D341Med (cell line): ENCODE data around the gene PAX5.

Experiments used
- DNase-seq: peaks from one replicate; pipeline ENCODE4 v3.0.0; 2012; ENCODE audit warnings: low spot score

PAX5 gene

GRCh38 chr9:36902080-36902716 lies 131.9 kb downstream of the PAX5 start:
- no peak for DNase-seq

DNA sequence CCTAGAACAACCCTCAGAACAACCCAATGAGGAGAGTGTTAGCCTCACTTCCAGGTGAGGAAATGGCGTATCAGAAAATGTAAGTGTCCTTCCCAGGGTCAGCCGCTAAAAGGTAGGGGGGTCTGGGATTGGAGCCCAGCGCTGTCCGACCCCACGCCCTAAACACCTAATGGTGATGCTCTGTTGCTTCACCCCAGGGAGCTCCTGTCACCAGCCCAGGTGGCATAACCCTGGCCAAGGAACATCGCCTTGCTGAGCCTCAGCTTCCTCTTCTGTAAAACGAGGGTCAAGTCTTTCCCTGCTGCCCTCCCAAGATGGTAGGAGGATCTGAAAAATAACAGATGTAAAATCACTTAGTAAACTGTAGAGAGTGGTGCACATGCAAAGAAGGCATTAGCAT lies 132.5 kb downstream of the PAX5 start:
- no peak for DNase-seq

DNA sequence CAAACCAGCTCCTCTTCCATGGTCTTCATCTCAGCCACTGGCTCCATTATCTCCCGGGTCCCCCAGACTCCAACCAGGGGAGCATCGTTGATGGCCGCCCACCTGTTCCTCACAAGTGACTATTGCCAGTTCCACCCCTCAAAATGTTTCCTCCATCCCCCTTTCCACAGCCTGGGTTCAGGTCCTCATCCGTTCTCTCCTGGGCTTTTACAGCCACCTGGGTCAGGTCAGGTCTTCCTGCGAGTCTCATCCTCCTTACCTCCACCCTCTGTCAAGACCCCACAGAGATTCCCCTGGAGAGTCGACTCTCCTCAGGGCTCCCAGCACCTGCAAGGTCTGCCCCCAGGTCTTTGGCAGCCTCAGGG lies 133.2 kb downstream of the PAX5 start:
- no peak for DNase-seq

GRCh38 chr9:36900136-36900855 lies 133.8 kb downstream of the PAX5 start:
- no peak for DNase-seq

GRCh38 chr9:36899406-36899805 lies 134.7 kb downstream of the PAX5 start:
- DNase-seq: no peak

DNA sequence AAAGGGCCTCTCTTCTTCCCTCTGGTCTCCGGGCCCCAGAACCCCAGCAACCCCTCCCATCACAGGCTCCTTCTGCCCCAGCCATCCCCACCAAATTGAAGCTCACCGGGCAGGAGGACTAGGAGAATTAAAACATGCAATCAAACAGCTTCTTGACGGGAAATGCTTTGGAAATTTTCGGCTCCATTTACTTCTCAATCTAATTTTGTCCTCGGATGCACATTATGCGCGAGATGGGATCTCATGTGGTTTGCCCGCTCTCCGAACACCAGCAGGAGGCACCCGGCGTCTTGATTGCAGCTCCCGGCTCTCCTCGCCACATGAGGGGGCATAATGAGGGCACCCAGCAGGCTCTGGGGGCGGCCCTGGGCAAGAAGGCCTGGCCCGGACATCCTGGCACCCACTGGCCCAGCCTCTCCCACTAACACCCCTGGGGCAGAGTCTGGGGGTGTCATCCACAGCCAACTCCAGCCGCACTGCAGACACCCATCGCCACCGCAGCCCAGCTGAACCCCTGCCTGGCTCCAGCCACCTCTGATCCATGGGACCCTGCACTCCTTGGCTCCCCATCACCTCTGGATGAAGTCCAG lies 135.5 kb downstream of the PAX5 start:
- DNase-seq: no peak

- no peak for DNase-seq
Observed at GRCh38 chr9:36897478-36897877, 136.6 kb downstream of the PAX5 start.

DNA sequence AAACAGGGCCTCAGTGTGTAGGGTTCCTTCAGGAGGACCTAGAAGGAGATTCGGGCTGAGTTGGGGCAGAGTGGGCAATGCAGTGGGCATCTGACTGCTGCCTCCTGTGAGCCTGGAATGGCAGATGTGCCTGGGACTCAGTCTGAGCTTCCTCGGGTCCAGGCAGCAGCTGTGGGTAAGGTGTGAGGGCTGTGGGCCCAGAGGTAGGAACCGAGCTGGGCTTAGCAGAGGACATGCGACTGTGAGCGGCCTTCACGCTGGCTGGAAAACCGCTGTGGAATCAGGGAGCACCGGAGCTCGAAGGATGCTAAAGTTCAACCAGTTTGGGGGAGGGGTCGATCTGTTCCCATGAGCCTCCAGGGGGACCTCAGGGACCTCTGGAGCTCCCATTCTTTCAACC lies 137.0 kb downstream of the PAX5 start:
- DNase-seq: no peak

GRCh38 chr9:36896296-36896695 lies 137.8 kb downstream of the PAX5 start:
- no peak for DNase-seq

DNA sequence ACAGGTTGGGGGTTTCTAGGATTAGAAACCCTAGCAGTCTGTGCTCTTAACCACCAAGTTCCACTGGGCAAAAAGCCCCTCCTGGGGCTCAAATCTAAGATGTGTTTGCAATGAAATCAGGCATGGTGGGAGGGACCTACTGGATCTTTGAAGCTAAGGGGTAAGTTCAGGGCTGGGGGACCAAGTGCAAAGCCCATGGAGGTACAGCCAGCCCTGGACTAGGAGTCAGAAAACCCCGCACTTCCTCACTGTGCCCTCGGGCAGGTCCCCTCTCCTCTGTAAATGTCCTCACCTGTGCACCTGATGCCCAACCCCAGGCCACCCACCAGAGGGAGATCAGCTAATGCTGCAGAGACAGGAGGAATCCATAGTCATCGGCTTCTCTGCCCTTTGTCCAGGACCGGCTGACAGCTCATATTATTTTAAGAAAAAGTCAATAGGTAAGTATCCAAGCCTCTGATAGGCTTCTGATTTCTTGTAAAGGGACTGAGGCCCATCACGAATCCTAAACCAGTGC lies 138.3 kb downstream of the PAX5 start:
- DNase-seq: no peak

DNA sequence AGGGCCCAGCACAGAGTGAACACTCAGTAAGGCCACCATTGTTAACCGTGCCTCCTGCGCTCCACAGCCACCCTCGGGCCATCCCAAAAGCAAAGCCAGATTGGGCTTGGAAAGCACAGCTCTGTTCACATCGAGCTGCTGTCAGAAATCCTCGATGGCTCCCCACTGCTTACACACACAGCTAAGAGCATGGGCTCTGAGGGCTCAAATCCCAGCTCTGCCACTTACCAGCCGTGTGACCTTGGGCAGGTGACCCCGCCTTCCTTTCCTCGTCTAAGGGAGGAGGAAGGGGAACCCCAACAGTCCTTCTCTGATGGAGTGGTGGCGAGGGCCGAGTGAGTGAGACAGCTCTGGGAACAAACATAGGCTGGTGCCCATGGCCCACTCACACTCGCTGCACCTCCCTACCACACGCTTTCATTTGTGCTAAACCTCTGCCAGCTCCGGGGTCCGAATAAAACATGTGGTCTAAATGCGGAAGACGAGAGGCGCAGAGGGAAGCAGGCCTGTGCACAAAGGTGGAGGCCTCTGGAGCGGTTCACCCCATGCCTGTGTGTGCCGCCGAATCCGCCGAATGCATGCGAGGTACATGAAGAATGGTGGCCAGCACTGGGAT lies 139.3 kb downstream of the PAX5 start:
- DNase-seq: no peak

DNA sequence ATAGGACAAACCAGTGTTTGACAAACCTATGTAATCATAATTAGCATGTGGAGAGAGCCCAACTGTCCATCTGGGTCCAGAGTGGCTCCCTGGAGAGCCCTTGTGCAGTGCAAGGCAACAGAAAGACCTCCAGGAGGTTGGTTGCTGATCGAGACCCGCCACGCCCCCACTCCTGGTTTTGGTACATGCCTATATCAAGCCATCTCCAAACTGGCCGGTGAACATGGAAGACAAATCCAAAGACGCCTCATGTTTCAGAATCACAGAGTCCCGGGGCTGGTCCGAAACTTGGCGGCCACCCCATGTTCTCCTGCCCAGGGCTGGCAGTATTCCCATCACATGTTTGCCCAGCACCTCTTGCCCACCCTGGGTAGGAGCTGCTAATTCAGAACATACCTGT lies 140.2 kb downstream of the PAX5 start:
- no peak for DNase-seq

DNA sequence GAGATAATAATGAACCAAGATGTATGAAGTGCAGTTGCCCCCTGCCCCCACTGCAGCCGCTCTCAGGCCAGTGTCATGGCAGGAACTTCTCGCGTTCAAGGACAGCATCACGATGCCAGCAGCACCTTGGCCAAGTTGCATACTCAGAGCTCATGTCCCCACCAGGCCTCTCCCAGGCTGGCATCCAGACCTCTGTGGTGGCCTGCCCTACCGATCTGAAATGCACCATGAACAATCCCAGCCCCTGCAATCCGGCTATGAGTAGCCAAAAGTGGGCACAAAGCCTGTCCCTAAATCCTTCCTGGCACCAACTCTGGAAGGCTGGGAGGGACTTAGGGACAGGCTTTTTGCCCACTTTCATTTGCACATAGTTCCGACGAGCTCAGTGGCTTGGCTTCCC lies 140.9 kb downstream of the PAX5 start:
- no peak for DNase-seq

GRCh38 chr9:36892279-36892678 lies 141.8 kb downstream of the PAX5 start:
- no peak for DNase-seq

GRCh38 chr9:36891341-36891811 lies 142.7 kb downstream of the PAX5 start:
- DNase-seq: no peak

GRCh38 chr9:36889844-36890243 lies 144.2 kb downstream of the PAX5 start:
- no peak for DNase-seq

GRCh38 chr9:36888551-36888950 lies 145.5 kb downstream of the PAX5 start:
- DNase-seq: no peak

GRCh38 chr9:36884721-36885120 lies 149.3 kb downstream of the PAX5 start:
- no peak for DNase-seq

- no peak for DNase-seq
Observed at GRCh38 chr9:36882594-36882993, 151.5 kb downstream of the PAX5 start.

DNA sequence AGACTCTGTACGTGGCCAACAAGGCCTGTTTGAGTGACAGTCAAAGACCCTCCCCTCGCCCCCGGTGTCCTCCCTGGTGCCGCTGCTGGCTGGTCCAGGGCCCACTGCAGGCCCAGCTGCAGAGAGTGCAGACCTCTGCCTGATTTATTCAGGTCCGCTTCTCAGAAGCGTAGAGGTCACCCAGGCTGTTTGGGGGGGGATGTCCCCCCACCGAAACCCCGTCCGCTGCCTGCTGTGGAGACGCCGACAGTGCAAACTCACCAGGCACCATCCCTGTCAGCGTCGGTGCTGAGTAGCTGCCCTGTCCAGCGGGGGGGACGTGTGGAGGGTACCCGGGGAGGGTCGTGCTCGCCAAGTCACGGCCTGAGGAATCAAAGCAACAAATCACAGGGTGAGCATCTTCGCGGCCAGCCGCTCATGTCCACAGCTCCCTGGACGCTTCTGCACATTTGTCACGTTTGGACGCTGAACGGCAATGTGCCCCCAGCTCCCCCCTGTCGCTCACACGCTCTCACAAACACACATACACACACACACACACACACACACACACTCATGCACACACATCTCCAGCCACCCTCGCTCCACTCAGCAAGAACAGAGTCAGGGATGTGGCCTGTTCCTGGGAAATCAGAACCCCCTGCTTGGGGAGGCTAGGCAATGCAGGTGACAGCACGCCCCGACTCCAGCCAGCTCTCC lies 152.2 kb downstream of the PAX5 start:
- DNase-seq: no peak

GRCh38 chr9:36881316-36881715 lies 152.8 kb downstream of the PAX5 start:
- DNase-seq: no peak

GRCh38 chr9:36880075-36880474 lies 154.0 kb downstream of the PAX5 start:
- DNase-seq: no peak
